Panc1 (cell line): ENCODE measurements around the gene PRKG1.

ENCODE experiments used
- CTCF ChIP-seq: fragments of 450-650 bp; IDR thresholded peaks from 2 replicates; pipeline ENCODE4 v1.5.1; 2017; ENCODE audit warnings: mild to moderate bottlenecking
- POLR2AphosphoS5 ChIP-seq: IDR thresholded peaks from 2 replicates; pipeline ENCODE4 v1.6.1; 2012; ENCODE audit warnings: mild to moderate bottlenecking, low read depth, low read length, moderate library complexity

GRCh38 chr10:52322323-52322722 is 1248.0 kb downstream of the PRKG1 start:
- no peak for TF ChIP-seq POLR2AphosphoS5
- TF ChIP-seq CTCF = no peak
